ENCODE data around the gene FKBP6.
"Not testable (repeated sequence)": the region's sequence is repeated elsewhere in the genome, so short reads cannot be mapped to it uniquely, and the experiment has no call there.

FKBP6 gene

GRCh38 chr7:73360590-73360989 is 32.6 kb downstream of the FKBP6 start:
- H3K27ac ChIP-seq (ENCODE audit: low read length); H3K4me1 ChIP-seq (ENCODE audit: control insufficient read depth, low read depth, low read length); H3K9me3 ChIP-seq (ENCODE audit: control insufficient read depth, low read depth, low read length); H3K27me3 ChIP-seq (ENCODE audit: control insufficient read depth, insufficient read depth, low read length); H3K4me3 ChIP-seq (ENCODE audit: low read length); H3K36me3 ChIP-seq (ENCODE audit: control insufficient read depth, low read depth, low read length); H3K9ac ChIP-seq (ENCODE audit: low read length): not testable (repeated sequence)

GRCh38 chr7:73363225-73364005 is 35.5 kb downstream of the FKBP6 start:
- no peaks in the 10 kb centered on the region for H3K36me3 ChIP-seq (ENCODE audit: control insufficient read depth, low read depth, low read length)
- H3K9ac ChIP-seq (ENCODE audit: low read length), result no peak overlapping the region
- H3K27ac ChIP-seq (ENCODE audit: low read length), result no peak overlapping the region
- no peaks in the 10 kb centered on the region for H3K27me3 ChIP-seq (ENCODE audit: control insufficient read depth, insufficient read depth, low read length)
- H3K9me3 ChIP-seq (ENCODE audit: control insufficient read depth, low read depth, low read length), result no peaks in the 10 kb centered on the region
- H3K4me1 ChIP-seq (ENCODE audit: control insufficient read depth, low read depth, low read length), result no peaks in the 10 kb centered on the region
- H3K4me3 ChIP-seq (ENCODE audit: low read length), result no peak overlapping the region

- Histone ChIP-seq H3K36me3 (ENCODE audit: control insufficient read depth, low read depth, low read length) (no peaks in the 10 kb centered on the region), H3K27me3 (ENCODE audit: control insufficient read depth, insufficient read depth, low read length) (no peaks in the 10 kb centered on the region), H3K9me3 (ENCODE audit: control insufficient read depth, low read depth, low read length) (no peaks in the 10 kb centered on the region), H3K4me3 (ENCODE audit: low read length) (no peak overlapping the region), H3K27ac (ENCODE audit: low read length) (no peak overlapping the region), H3K4me1 (ENCODE audit: control insufficient read depth, low read depth, low read length) (no peaks in the 10 kb centered on the region), H3K9ac (ENCODE audit: low read length) (no peak overlapping the region)
These were observed 36.2 kb downstream of the FKBP6 start for GRCh38 chr7:73364006-73364728.

- Histone ChIP-seq H3K4me3 (ENCODE audit: low read length) (no peak overlapping the region), H3K27me3 (ENCODE audit: control insufficient read depth, insufficient read depth, low read length) (no peaks in the 10 kb centered on the region), H3K36me3 (ENCODE audit: control insufficient read depth, low read depth, low read length) (no peaks in the 10 kb centered on the region), H3K9ac (ENCODE audit: low read length) (no peak overlapping the region), H3K4me1 (ENCODE audit: control insufficient read depth, low read depth, low read length) (no peaks in the 10 kb centered on the region), H3K27ac (ENCODE audit: low read length) (no peak overlapping the region), H3K9me3 (ENCODE audit: control insufficient read depth, low read depth, low read length) (no peaks in the 10 kb centered on the region)
These were observed 38.2 kb downstream of the FKBP6 start for GRCh38 chr7:73366127-73366526.

- H3K27me3 ChIP-seq (ENCODE audit: control insufficient read depth, insufficient read depth, low read length), result no peaks in the 10 kb centered on the region
- H3K36me3 ChIP-seq (ENCODE audit: control insufficient read depth, low read depth, low read length), result no peaks in the 10 kb centered on the region
- H3K4me3 ChIP-seq (ENCODE audit: low read length), result no peak overlapping the region
- H3K9ac ChIP-seq (ENCODE audit: low read length), result no peak overlapping the region
- H3K27ac ChIP-seq (ENCODE audit: low read length), result no peak overlapping the region
- no peaks in the 10 kb centered on the region for H3K9me3 ChIP-seq (ENCODE audit: control insufficient read depth, low read depth, low read length)
- H3K4me1 ChIP-seq (ENCODE audit: control insufficient read depth, low read depth, low read length), result no peaks in the 10 kb centered on the region
These were observed 39.0 kb downstream of the FKBP6 start for GRCh38 chr7:73366990-73367389.

- no peak overlapping the region for H3K9ac ChIP-seq (ENCODE audit: low read length)
- no peaks in the 10 kb centered on the region for H3K27me3 ChIP-seq (ENCODE audit: control insufficient read depth, insufficient read depth, low read length)
- no peak overlapping the region for H3K4me3 ChIP-seq (ENCODE audit: low read length)
- no peaks in the 10 kb centered on the region for H3K9me3 ChIP-seq (ENCODE audit: control insufficient read depth, low read depth, low read length)
- H3K4me1 ChIP-seq (ENCODE audit: control insufficient read depth, low read depth, low read length), result no peaks in the 10 kb centered on the region
- H3K27ac ChIP-seq (ENCODE audit: low read length), result no peak overlapping the region
- no peaks in the 10 kb centered on the region for H3K36me3 ChIP-seq (ENCODE audit: control insufficient read depth, low read depth, low read length)
These were observed 41.0 kb downstream of the FKBP6 start for GRCh38 chr7:73369009-73369408.

GRCh38 chr7:73369622-73370021 is 41.7 kb downstream of the FKBP6 start:
- H3K9ac ChIP-seq (ENCODE audit: low read length), result no peak overlapping the region
- H3K9me3 ChIP-seq (ENCODE audit: control insufficient read depth, low read depth, low read length), result no peaks in the 10 kb centered on the region

GRCh38 chr7:73373741-73374140 is 45.8 kb downstream of the FKBP6 start:
- Histone ChIP-seq H3K9ac (ENCODE audit: low read length) (no peak overlapping the region), H3K27me3 (ENCODE audit: control insufficient read depth, insufficient read depth, low read length) (no peaks in the 10 kb centered on the region), H3K9me3 (ENCODE audit: control insufficient read depth, low read depth, low read length) (no peaks in the 10 kb centered on the region), H3K4me1 (ENCODE audit: control insufficient read depth, low read depth, low read length) (no peaks in the 10 kb centered on the region), H3K27ac (ENCODE audit: low read length) (no peak overlapping the region), H3K4me3 (ENCODE audit: low read length) (no peak overlapping the region), H3K36me3 (ENCODE audit: control insufficient read depth, low read depth, low read length) (no peaks in the 10 kb centered on the region)

More at GRCh38 chr7:73369622-73370021, 41.7 kb downstream of the FKBP6 start:
- Histone ChIP-seq H3K4me1 (ENCODE audit: control insufficient read depth, low read depth, low read length) (no peaks in the 10 kb centered on the region), H3K36me3 (ENCODE audit: control insufficient read depth, low read depth, low read length) (no peaks in the 10 kb centered on the region), H3K27ac (ENCODE audit: low read length) (no peak overlapping the region), H3K4me3 (ENCODE audit: low read length) (no peak overlapping the region), H3K27me3 (ENCODE audit: control insufficient read depth, insufficient read depth, low read length) (no peaks in the 10 kb centered on the region)

GRCh38 chr7:73376262-73376661 is 48.3 kb downstream of the FKBP6 start:
- not testable (repeated sequence) for H3K9ac ChIP-seq (ENCODE audit: low read length); H3K4me3 ChIP-seq (ENCODE audit: low read length); H3K27me3 ChIP-seq (ENCODE audit: control insufficient read depth, insufficient read depth, low read length); H3K27ac ChIP-seq (ENCODE audit: low read length); H3K36me3 ChIP-seq (ENCODE audit: control insufficient read depth, low read depth, low read length); H3K9me3 ChIP-seq (ENCODE audit: control insufficient read depth, low read depth, low read length); H3K4me1 ChIP-seq (ENCODE audit: control insufficient read depth, low read depth, low read length)

- Histone ChIP-seq H3K9me3 (ENCODE audit: control insufficient read depth, low read depth, low read length) (no peaks in the 10 kb centered on the region), H3K4me3 (ENCODE audit: low read length) (no peak overlapping the region), H3K27ac (ENCODE audit: low read length) (no peak overlapping the region), H3K27me3 (ENCODE audit: control insufficient read depth, insufficient read depth, low read length) (no peaks in the 10 kb centered on the region), H3K9ac (ENCODE audit: low read length) (no peak overlapping the region), H3K36me3 (ENCODE audit: control insufficient read depth, low read depth, low read length) (no peaks in the 10 kb centered on the region), H3K4me1 (ENCODE audit: control insufficient read depth, low read depth, low read length) (no peaks in the 10 kb centered on the region)
These were observed 48.9 kb downstream of the FKBP6 start for GRCh38 chr7:73376671-73377412.

GRCh38 chr7:73377413-73378200 is 49.6 kb downstream of the FKBP6 start:
- not testable (repeated sequence) for H3K4me1 ChIP-seq (ENCODE audit: control insufficient read depth, low read depth, low read length); H3K4me3 ChIP-seq (ENCODE audit: low read length); H3K9ac ChIP-seq (ENCODE audit: low read length); H3K27ac ChIP-seq (ENCODE audit: low read length); H3K27me3 ChIP-seq (ENCODE audit: control insufficient read depth, insufficient read depth, low read length); H3K36me3 ChIP-seq (ENCODE audit: control insufficient read depth, low read depth, low read length); H3K9me3 ChIP-seq (ENCODE audit: control insufficient read depth, low read depth, low read length)
